ENCODE measurements around the gene PNPLA6.

The PNPLA6 gene

GRCh38 chr19:7602935-7603497 lies 67.5 kb downstream of the PNPLA6 start:
- no peak for DNase-seq

- no peak for DNase-seq
Observed at GRCh38 chr19:7603919-7604318, 68.4 kb downstream of the PNPLA6 start.

GRCh38 chr19:7605490-7606222 lies 70.1 kb downstream of the PNPLA6 start:
- DNase-seq, result no peak

GRCh38 chr19:7606289-7606688 lies 70.8 kb downstream of the PNPLA6 start:
- DNase-seq, result no peak

GRCh38 chr19:7607212-7607873 lies 71.8 kb downstream of the PNPLA6 start:
- DNase-seq, result no peak

- no peak for DNase-seq
Observed at GRCh38 chr19:7607874-7608560, 72.5 kb downstream of the PNPLA6 start.

- no peak for DNase-seq
Observed at GRCh38 chr19:7610491-7611240, 75.1 kb downstream of the PNPLA6 start.

All from effector CD4-positive, alpha-beta T cell (primary cell).